Ectodermal cell (in vitro differentiated cells): Measurements from ENCODE around the gene TSPAN32.
"Not testable (repeated sequence)": the region's sequence is repeated elsewhere in the genome, so short reads cannot be mapped to it uniquely, and the experiment has no call there.

Experiments used
- H3K27ac ChIP-seq: 2 replicates; pipeline ENCODE4 v1.7.0; 2013; ENCODE audit warnings: mild to moderate bottlenecking, low read depth, low read length; ENCODE audit not compliant: insufficient read depth, poor library complexity, severe bottlenecking
- H3K27me3 ChIP-seq: 2 replicates; pipeline ENCODE4 v1.7.0; 2013; ENCODE audit warnings: mild to moderate bottlenecking, low read length; ENCODE audit not compliant: insufficient read depth, control insufficient read depth, poor library complexity, severe bottlenecking
- H3K36me3 ChIP-seq: one replicate; pipeline ENCODE4 v1.7.0; 2013; ENCODE audit warnings: low read length; ENCODE audit not compliant: control insufficient read depth, insufficient read depth
- H3K4me1 ChIP-seq: one replicate; pipeline ENCODE4 v1.7.0; 2013; ENCODE audit warnings: low read length; ENCODE audit not compliant: control insufficient read depth, insufficient read depth
- H3K4me3 ChIP-seq: 2 replicates; pipeline ENCODE4 v1.7.0; 2013; ENCODE audit warnings: low read depth, low read length, control low read depth; ENCODE audit not compliant: insufficient read depth
- H3K9me3 ChIP-seq: 2 replicates; pipeline ENCODE4 v1.7.0; 2013; ENCODE audit warnings: mild to moderate bottlenecking, low read length, moderate library complexity; ENCODE audit not compliant: control insufficient read depth
- WGBS, 2 experiments: methylation state at CpG; one replicate each; pipeline ENCODE4 v1.1.7; 2013; ENCODE audit warnings: missing lambda C conversion rate in 2 of 2; 5-methylcytosine and 5-hydroxymethylcytosine counted together

TSPAN32 gene

GRCh38 chr11:2357246-2357645 lies 55.4 kb downstream of the TSPAN32 start:
- 73 to 77% methylated on average over 8 of the region's 8 CpGs for WGBS, 2 experiments

GRCh38 chr11:2357651-2358050 lies 55.8 kb downstream of the TSPAN32 start:
- H3K27me3 ChIP-seq, H3K4me1 ChIP-seq, H3K36me3 ChIP-seq, H3K9me3 ChIP-seq, H3K27ac ChIP-seq, H3K4me3 ChIP-seq: not testable (repeated sequence)
- 87 to 89% methylated on average over 12 to 13 of the region's 13 CpGs for WGBS, 2 experiments

More at GRCh38 chr11:2357246-2357645, 55.4 kb downstream of the TSPAN32 start:
- Histone ChIP-seq H3K27me3 (no peaks in the 10 kb centered on the region), H3K9me3 (no peaks in the 10 kb centered on the region), H3K27ac (no peak overlapping the region), H3K36me3 (no peaks in the 10 kb centered on the region), H3K4me3 (no peak overlapping the region), H3K4me1 (no peaks in the 10 kb centered on the region)

GRCh38 chr11:2358754-2359442 lies 57.1 kb downstream of the TSPAN32 start:
- H3K27ac ChIP-seq, result no peak overlapping the region
- H3K9me3 ChIP-seq, result no peaks in the 10 kb centered on the region
- H3K27me3 ChIP-seq, result no peaks in the 10 kb centered on the region
- 93 to 95% methylated on average over 11 of the region's 11 CpGs for WGBS, 2 experiments
- no peak overlapping the region for H3K4me3 ChIP-seq
- no peaks in the 10 kb centered on the region for H3K4me1 ChIP-seq
- no peaks in the 10 kb centered on the region for H3K36me3 ChIP-seq

- WGBS, 2 experiments, result 92 to 93% methylated on average over 9 of the region's 9 CpGs
- no peak overlapping the region for H3K27ac ChIP-seq
- no peak overlapping the region for H3K4me3 ChIP-seq
Measured at GRCh38 chr11:2359557-2359956, 57.7 kb downstream of the TSPAN32 start.

GRCh38 chr11:2360081-2360642 lies 58.3 kb downstream of the TSPAN32 start:
- WGBS, 2 experiments, result 92 to 93% methylated on average over 14 of the region's 14 CpGs
- Histone ChIP-seq H3K4me3 (no peak overlapping the region), H3K27me3 (no peaks in the 10 kb centered on the region), H3K27ac (no peak overlapping the region), H3K36me3 (no peaks in the 10 kb centered on the region), H3K4me1 (no peaks in the 10 kb centered on the region), H3K9me3 (no peaks in the 10 kb centered on the region)

More at GRCh38 chr11:2359557-2359956, 57.7 kb downstream of the TSPAN32 start:
- Histone ChIP-seq H3K9me3 (no peaks in the 10 kb centered on the region), H3K4me1 (no peaks in the 10 kb centered on the region), H3K27me3 (no peaks in the 10 kb centered on the region), H3K36me3 (no peaks in the 10 kb centered on the region)

- Histone ChIP-seq H3K36me3 (no peaks in the 10 kb centered on the region), H3K27ac (no peak overlapping the region), H3K9me3 (no peaks in the 10 kb centered on the region), H3K4me1 (no peaks in the 10 kb centered on the region), H3K27me3 (no peaks in the 10 kb centered on the region), H3K4me3 (no peak overlapping the region)
- 84 to 85% methylated on average over 9 of the region's 9 CpGs for WGBS, 2 experiments
Measured at GRCh38 chr11:2361565-2361964, 59.8 kb downstream of the TSPAN32 start.

GRCh38 chr11:2362414-2362813 lies 60.6 kb downstream of the TSPAN32 start:
- H3K4me1 ChIP-seq, result no peaks in the 10 kb centered on the region
- no peak overlapping the region for H3K27ac ChIP-seq
- H3K4me3 ChIP-seq, result no peak overlapping the region
- H3K36me3 ChIP-seq, result no peaks in the 10 kb centered on the region
- WGBS, 2 experiments, result 89 to 93% methylated on average over 7 of the region's 7 CpGs
- no peaks in the 10 kb centered on the region for H3K9me3 ChIP-seq
- no peaks in the 10 kb centered on the region for H3K27me3 ChIP-seq

GRCh38 chr11:2363130-2363529 lies 61.3 kb downstream of the TSPAN32 start:
- Histone ChIP-seq H3K36me3 (no peaks in the 10 kb centered on the region), H3K4me1 (no peaks in the 10 kb centered on the region), H3K27me3 (no peaks in the 10 kb centered on the region), H3K27ac (no peak overlapping the region), H3K4me3 (no peak overlapping the region), H3K9me3 (no peaks in the 10 kb centered on the region)
- WGBS, 2 experiments, result 90% methylated on average over 10 of the region's 10 CpGs

- no peak overlapping the region for H3K4me3 ChIP-seq
- H3K4me1 ChIP-seq, result no peaks in the 10 kb centered on the region
- no peak overlapping the region for H3K27ac ChIP-seq
- WGBS, 2 experiments, result 93% methylated on average over 15 of the region's 15 CpGs
- H3K27me3 ChIP-seq, result no peaks in the 10 kb centered on the region
- no peaks in the 10 kb centered on the region for H3K9me3 ChIP-seq
- no peaks in the 10 kb centered on the region for H3K36me3 ChIP-seq
Measured at GRCh38 chr11:2363577-2364370, 62.0 kb downstream of the TSPAN32 start.

- H3K27me3 ChIP-seq, H3K4me1 ChIP-seq, H3K9me3 ChIP-seq, H3K4me3 ChIP-seq, H3K27ac ChIP-seq, H3K36me3 ChIP-seq: not testable (repeated sequence)
- 92 to 93% methylated on average over 12 of the region's 12 CpGs for WGBS, 2 experiments
Measured at GRCh38 chr11:2364386-2364785, 62.6 kb downstream of the TSPAN32 start.
